Aorta (tissue), 5 donors: Measurements from ENCODE around the gene PCDH15. TPM values are rescaled to one million over a fixed set of nuclear protein-coding genes. Genes with fewer than 3 reads are reported as not detected.
A peak's percentile ranks its signal among the peaks of the same experiment; 100 is the strongest.

ENCODE experiments used
- ATAC-seq: fragments of 200-7000 bp; cut with Tn5 transposase; one replicate; pipeline ENCODE4 v1.9.1; 2022; ENCODE audit warnings: moderate library complexity; ENCODE audit not compliant: low FRiP score
- DNase-seq, 2 donors: peaks; one replicate each; pipeline ENCODE4 v3.0.0-alpha.2; 2020
- H3K27ac ChIP-seq, 2 donors: one replicate each; pipeline ENCODE4 v1.5.1; 2013; ENCODE audit warnings: low read length in 2 of 2, mild to moderate bottlenecking in 2 of 2, moderate library complexity in 2 of 2, control low read depth in 1 of 2, inconsistent platforms in 1 of 2, low read depth in 1 of 2
- H3K27me3 ChIP-seq, 2 donors: one replicate each; pipeline ENCODE4 v1.6.1; 2013; ENCODE audit warnings: control low read depth in 1 of 2, low read length in 1 of 2, mild to moderate bottlenecking in 1 of 2, moderate library complexity in 1 of 2; ENCODE audit not compliant: insufficient read depth in 2 of 2, control insufficient read depth in 1 of 2
- H3K36me3 ChIP-seq, 2 donors: one replicate each; pipeline ENCODE4 v1.6.1; 2013; ENCODE audit warnings: control low read depth in 1 of 2, low read length in 1 of 2, mild to moderate bottlenecking in 1 of 2; ENCODE audit not compliant: insufficient read depth in 2 of 2, control insufficient read depth in 1 of 2
- H3K4me1 ChIP-seq, 2 donors: one replicate each; pipeline ENCODE4 v1.6.1; 2013; ENCODE audit warnings: low read length in 2 of 2, control low read depth in 1 of 2, mild to moderate bottlenecking in 1 of 2, moderate library complexity in 1 of 2; ENCODE audit not compliant: insufficient read depth in 2 of 2, control insufficient read depth in 1 of 2
- H3K4me3 ChIP-seq, 2 donors: one replicate each; pipeline ENCODE4 v1.5.1; 2013; ENCODE audit warnings: low read length in 2 of 2, control low read depth in 1 of 2, mild to moderate bottlenecking in 1 of 2
- H3K9me3 ChIP-seq: one replicate; pipeline ENCODE4 v1.6.1; 2013; ENCODE audit warnings: mild to moderate bottlenecking, low read length; ENCODE audit not compliant: control insufficient read depth
- WGBS, 2 donors: extraction: QIAGEN DNeasy Blood & Tissue Kit; methylation state at CpG; one replicate each; pipeline ENCODE4 v1.1.7; 2013; 5-methylcytosine and 5-hydroxymethylcytosine counted together
- intact Hi-C, 2 donors: fragments of 100-400 bp; cut with DNase I; formaldehyde crosslinking; loops; one replicate each; pipeline versions ENCODE4 v1.14.2 to v1.15.0; 2022
- polyA plus RNA-seq, 2 donors: library from polyadenylated mRNA; stranded (reverse); fragments of 200-250 nt; gene quantifications; one replicate each; pipeline ENCODE4 v1.2.3, GENCODE V29; 2013
- total RNA-seq, 2 donors: library from RNA; stranded (reverse); fragmentation: NEBNext Ultra II Directional; extraction: Animal tissue kit (Norgen Biotek cat#: 25700); gene quantifications; one replicate each; pipeline ENCODE4 v1.2.1, GENCODE V29; 2021
- donor health status: healthy with polysubstance abuse.
- donor health status: Bipolar disorder and iron deficiency.
- donor health status: DM: no; HTN: no; CAD: no.
- donor health status: DM: no; HTN: no; CAD: no.
- donor health status: DM: yes; HTN: yes; CAD: no.

Gene PCDH15
- total and polyA plus RNA-seq, 4 donors: 0.09 TPM; not detected in 3

GRCh38 chr10:53983431-53983830 lies 817.6 kb downstream of the PCDH15 start:
- H3K4me3 ChIP-seq: no peak overlapping the region
- no peak overlapping the region for H3K27ac ChIP-seq
- DNase-seq (no peak), ATAC-seq (no peak)
- WGBS, 2 donors: 31 to 44% methylated on average over 3 of the region's 3 CpGs
- intact Hi-C loops: no loop called here
- H3K9me3 ChIP-seq: no peaks in the 10 kb centered on the region
- no peaks in the 10 kb centered on the region for H3K36me3 ChIP-seq
- no peaks in the 10 kb centered on the region for H3K27me3 ChIP-seq
- no peaks in the 10 kb centered on the region for H3K4me1 ChIP-seq

- H3K9me3 ChIP-seq: no peaks in the 10 kb centered on the region
- intact Hi-C loops: no loop called here
- no peaks in the 10 kb centered on the region for H3K27me3 ChIP-seq
- DNase-seq (no peak), ATAC-seq (no peak)
- no peaks in the 10 kb centered on the region for H3K4me1 ChIP-seq
- WGBS, 2 donors: 84 to 87% methylated on average over 3 of the region's 3 CpGs
- no peak overlapping the region for H3K27ac ChIP-seq
- no peaks in the 10 kb centered on the region for H3K36me3 ChIP-seq
- H3K4me3 ChIP-seq: no peak overlapping the region
These were observed 820.8 kb downstream of the PCDH15 start for GRCh38 chr10:53980210-53980609.

- ATAC-seq (no peak), DNase-seq (no peak)
- H3K27ac ChIP-seq: no peak overlapping the region
- H3K27me3 ChIP-seq: no peaks in the 10 kb centered on the region
- H3K36me3 ChIP-seq: no peaks in the 10 kb centered on the region
- H3K4me1 ChIP-seq: no peaks in the 10 kb centered on the region
- 71 to 91% methylated on average over 3 of the region's 3 CpGs for WGBS, 2 donors
- no peaks in the 10 kb centered on the region for H3K9me3 ChIP-seq
- H3K4me3 ChIP-seq: no peak overlapping the region
- intact Hi-C loops: no loop called here
These were observed 822.7 kb downstream of the PCDH15 start for GRCh38 chr10:53978301-53978700.

- Histone ChIP-seq H3K27ac (no peak overlapping the region), H3K4me3 (no peak overlapping the region), H3K27me3 (no peaks in the 10 kb centered on the region), H3K9me3 (no peaks in the 10 kb centered on the region), H3K4me1 (no peaks in the 10 kb centered on the region), H3K36me3 (no peaks in the 10 kb centered on the region)
- DNase-seq (no peak), ATAC-seq (no peak)
- intact Hi-C loops: no loop called here
- WGBS, 2 donors: 34 to 46% methylated on average over 2 of the region's 2 CpGs
These were observed 823.8 kb downstream of the PCDH15 start for GRCh38 chr10:53977267-53977666.

GRCh38 chr10:53957401-53957800 lies 843.6 kb downstream of the PCDH15 start:
- ATAC-seq: no peak
- 69 to 72% methylated on average over 3 of the region's 3 CpGs for WGBS, 2 donors
- no peaks in the 10 kb centered on the region for H3K27me3 ChIP-seq

GRCh38 chr10:53955091-53955490 lies 845.9 kb downstream of the PCDH15 start:
- WGBS, 2 donors: 65 to 68% methylated on average over 6 of the region's 6 CpGs
- H3K4me1 ChIP-seq: no peaks in the 10 kb centered on the region
- no peaks in the 10 kb centered on the region for H3K27me3 ChIP-seq
- H3K36me3 ChIP-seq: no peaks in the 10 kb centered on the region
- DNase-seq (no peak), ATAC-seq (no peak)
- no peak overlapping the region for H3K27ac ChIP-seq
- intact Hi-C loops: no loop called here
- H3K9me3 ChIP-seq: no peaks in the 10 kb centered on the region
- no peak overlapping the region for H3K4me3 ChIP-seq

More at GRCh38 chr10:53957401-53957800, 843.6 kb downstream of the PCDH15 start:
- no peak overlapping the region for H3K4me3 ChIP-seq
- no peaks in the 10 kb centered on the region for H3K4me1 ChIP-seq
- no peak overlapping the region for H3K27ac ChIP-seq
- no peaks in the 10 kb centered on the region for H3K9me3 ChIP-seq
- DNase-seq: no peak
- intact Hi-C loops: no loop called here
- no peaks in the 10 kb centered on the region for H3K36me3 ChIP-seq

GRCh38 chr10:53952698-53953630 lies 848.1 kb downstream of the PCDH15 start:
- no peaks in the 10 kb centered on the region for H3K27me3 ChIP-seq
- DNase-seq (peak in 1 of 2 donors; percentile 72), ATAC-seq (peak; percentile 33)
- H3K36me3 ChIP-seq: no peaks in the 10 kb centered on the region
- no peak overlapping the region for H3K4me3 ChIP-seq
- no peak overlapping the region for H3K27ac ChIP-seq
- H3K9me3 ChIP-seq: no peaks in the 10 kb centered on the region
- intact Hi-C loops: no loop called here
- WGBS, 2 donors: 76 to 83% methylated on average over 4 of the region's 4 CpGs
- no peaks in the 10 kb centered on the region for H3K4me1 ChIP-seq

- Histone ChIP-seq H3K4me1 (no peaks in the 10 kb centered on the region), H3K4me3 (no peak overlapping the region), H3K27me3 (peaks cover 0 to 1% of the 10 kb centered on the region in 2 donors), H3K36me3 (no peaks in the 10 kb centered on the region), H3K9me3 (no peaks in the 10 kb centered on the region), H3K27ac (no peak overlapping the region)
- ATAC-seq (no peak), DNase-seq (no peak)
- WGBS, 2 donors: 83 to 84% methylated on average over 5 of the region's 5 CpGs
- intact Hi-C loops: no loop called here
These were observed 861.4 kb downstream of the PCDH15 start for GRCh38 chr10:53939654-53940053.

- Histone ChIP-seq H3K4me1 (no peaks in the 10 kb centered on the region), H3K27me3 (no peaks in the 10 kb centered on the region), H3K36me3 (no peaks in the 10 kb centered on the region), H3K27ac (no peak overlapping the region), H3K9me3 (no peaks in the 10 kb centered on the region), H3K4me3 (no peak overlapping the region)
- no peak for ATAC-seq
- 57 to 58% methylated on average over 3 of the region's 3 CpGs for WGBS, 2 donors
- intact Hi-C loops: no loop called here
- DNase-seq: no peak
These were observed 870.4 kb downstream of the PCDH15 start for GRCh38 chr10:53930648-53931047.
